ENCODE data around the gene DAPK2.

DAPK2 gene

DNA sequence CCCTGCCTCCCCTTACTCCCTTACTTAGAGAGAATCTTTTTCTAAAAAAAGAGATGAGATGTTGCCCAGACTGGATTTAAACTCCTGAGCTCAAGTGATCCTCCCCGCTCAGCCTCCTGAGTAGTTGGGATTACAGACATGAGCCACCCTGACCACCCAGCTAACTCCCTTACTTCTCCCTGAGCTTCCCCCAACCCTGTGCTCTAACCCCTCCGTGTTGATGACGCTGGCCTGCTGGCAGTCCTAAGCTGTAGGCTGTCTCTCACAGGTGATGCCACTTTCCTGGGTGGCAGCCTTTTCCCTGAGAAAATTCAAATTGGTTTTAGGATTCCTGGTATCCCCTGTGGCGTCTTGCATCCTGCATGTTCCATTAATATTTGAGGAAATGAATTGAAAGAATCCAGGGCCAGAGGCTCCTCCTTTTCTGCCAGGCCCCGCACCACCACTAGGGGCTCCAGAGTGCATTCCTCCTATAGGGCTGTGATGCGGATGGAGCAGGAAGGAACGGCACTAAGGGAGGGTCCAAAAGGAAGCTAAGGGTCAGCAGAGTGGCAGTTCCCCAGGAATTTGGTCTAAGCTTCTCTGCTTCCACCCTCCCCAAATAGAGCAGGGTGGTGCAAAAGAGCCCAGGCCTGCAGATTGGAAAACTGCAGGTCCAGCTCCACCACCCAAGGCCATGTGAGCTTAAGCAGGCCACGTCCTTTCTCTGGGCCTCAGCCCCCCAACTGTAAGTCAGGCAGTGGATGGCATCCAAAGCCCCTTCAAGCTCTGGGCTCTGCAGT lies 101.1 kb downstream of the DAPK2 start:
- TF ChIP-seq, protein P1, sequence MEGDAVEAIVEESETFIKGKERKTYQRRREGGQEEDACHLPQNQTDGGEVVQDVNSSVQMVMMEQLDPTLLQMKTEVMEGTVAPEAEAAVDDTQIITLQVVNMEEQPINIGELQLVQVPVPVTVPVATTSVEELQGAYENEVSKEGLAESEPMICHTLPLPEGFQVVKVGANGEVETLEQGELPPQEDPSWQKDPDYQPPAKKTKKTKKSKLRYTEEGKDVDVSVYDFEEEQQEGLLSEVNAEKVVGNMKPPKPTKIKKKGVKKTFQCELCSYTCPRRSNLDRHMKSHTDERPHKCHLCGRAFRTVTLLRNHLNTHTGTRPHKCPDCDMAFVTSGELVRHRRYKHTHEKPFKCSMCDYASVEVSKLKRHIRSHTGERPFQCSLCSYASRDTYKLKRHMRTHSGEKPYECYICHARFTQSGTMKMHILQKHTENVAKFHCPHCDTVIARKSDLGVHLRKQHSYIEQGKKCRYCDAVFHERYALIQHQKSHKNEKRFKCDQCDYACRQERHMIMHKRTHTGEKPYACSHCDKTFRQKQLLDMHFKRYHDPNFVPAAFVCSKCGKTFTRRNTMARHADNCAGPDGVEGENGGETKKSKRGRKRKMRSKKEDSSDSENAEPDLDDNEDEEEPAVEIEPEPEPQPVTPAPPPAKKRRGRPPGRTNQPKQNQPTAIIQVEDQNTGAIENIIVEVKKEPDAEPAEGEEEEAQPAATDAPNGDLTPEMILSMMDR (IDR thresholded peaks at IDR 0.05; ENCODE audit: control insufficient read depth, extremely low read depth, insufficient read depth): peak; percentile 85
- DNase-seq (ENCODE audit: low read depth): no peak
- H3K4me3 ChIP-seq (ENCODE audit: low read depth, low read length): no peak overlapping the region

DNA sequence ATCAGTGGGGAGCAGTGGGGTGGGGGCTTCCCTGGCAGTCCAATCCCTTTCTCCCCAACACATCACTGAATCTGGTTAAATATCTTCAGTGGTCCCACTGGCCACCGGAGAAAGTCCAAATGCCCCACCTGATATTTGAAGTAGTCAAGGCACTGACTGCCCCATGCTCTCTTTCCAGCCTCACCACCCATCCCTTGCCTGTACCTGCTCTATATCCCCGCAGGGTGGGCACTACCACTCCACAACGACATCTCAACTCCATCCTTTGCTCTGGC lies 101.7 kb downstream of the DAPK2 start:
- TF ChIP-seq, protein P1 (IDR thresholded peaks at IDR 0.05; ENCODE audit: control insufficient read depth, extremely low read depth, insufficient read depth): no peak
- no peak for DNase-seq (ENCODE audit: low read depth)

GRCh38 chr15:63943829-63944680 lies 102.2 kb downstream of the DAPK2 start:
- TF ChIP-seq, protein P1 (IDR thresholded peaks at IDR 0.05; ENCODE audit: control insufficient read depth, extremely low read depth, insufficient read depth): no peak
- DNase-seq (ENCODE audit: low read depth): no peak
- no peak overlapping the region for H3K4me3 ChIP-seq (ENCODE audit: low read depth, low read length)

More for the DNA sequence above, 101.7 kb downstream of the DAPK2 start:
- no peak overlapping the region for H3K4me3 ChIP-seq (ENCODE audit: low read depth, low read length)

GRCh38 chr15:63942486-63943365 lies 103.6 kb downstream of the DAPK2 start:
- H3K4me3 ChIP-seq (ENCODE audit: low read depth, low read length): no peak overlapping the region
- DNase-seq (ENCODE audit: low read depth): no peak
- TF ChIP-seq, protein P1 (IDR thresholded peaks at IDR 0.05; ENCODE audit: control insufficient read depth, extremely low read depth, insufficient read depth): no peak

GRCh38 chr15:63941698-63942465 lies 104.4 kb downstream of the DAPK2 start:
- no peak for DNase-seq (ENCODE audit: low read depth)
- TF ChIP-seq, protein P1 (IDR thresholded peaks at IDR 0.05; ENCODE audit: control insufficient read depth, extremely low read depth, insufficient read depth): no peak
- no peak overlapping the region for H3K4me3 ChIP-seq (ENCODE audit: low read depth, low read length)

Data from LNCaP clone FGC (cell line).